ENCODE measurements around the gene TENM3.

The TENM3 gene

DNA sequence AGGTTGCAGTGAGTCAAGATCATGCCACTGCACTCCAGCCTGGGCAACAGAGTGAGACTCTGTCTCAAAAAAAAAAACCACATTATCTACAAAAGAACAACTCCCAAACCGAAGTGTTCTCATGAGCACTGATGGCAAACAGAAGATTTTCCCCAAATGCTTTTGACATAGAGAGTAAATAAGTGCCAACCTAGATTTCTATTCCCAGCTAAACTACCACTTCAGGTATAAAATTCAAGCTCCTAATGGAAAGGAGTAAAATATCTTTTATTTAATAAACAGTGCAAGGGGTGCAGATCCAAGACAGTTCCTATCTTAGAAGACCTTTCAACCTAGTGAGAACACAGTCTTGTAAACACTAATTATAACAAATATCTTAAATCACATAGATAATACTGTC, 170.3 kb downstream of the TENM3 start:
- H3K4me2 ChIP-seq (ENCODE audit: insufficient read depth, low read length) = no peak overlapping the region
- no peaks in the 10 kb centered on the region for H3K4me1 ChIP-seq (ENCODE audit: insufficient read depth, low read length)
- ATAC-seq (ENCODE audit: insufficient read depth, low read depth) (no peak), DNase-seq (no peak)
- H3K27me3 ChIP-seq (ENCODE audit: insufficient read depth, low read length, poor library complexity) = no peaks in the 10 kb centered on the region
- no peak overlapping the region for H2AFZ ChIP-seq (ENCODE audit: low read depth, low read length)
- H3K4me3 ChIP-seq (ENCODE audit: low read depth in 1 of 2, low read length in 2 of 2) = no peak overlapping the region
- H3K79me2 ChIP-seq (ENCODE audit: insufficient read depth, low read length) = no peaks in the 10 kb centered on the region
- no peaks in the 10 kb centered on the region for H4K20me1 ChIP-seq (ENCODE audit: insufficient read depth, low read length)
- peaks cover 5% of the 10 kb centered on the region for H3K9me3 ChIP-seq (ENCODE audit: insufficient read depth, low read length, severe bottlenecking)
- TF ChIP-seq EZH2 (IDR thresholded peaks at IDR 0.05; ENCODE audit: borderline replicate concordance, low read depth, low read length, severe bottlenecking) = no peak
- TF ChIP-seq, protein P1, sequence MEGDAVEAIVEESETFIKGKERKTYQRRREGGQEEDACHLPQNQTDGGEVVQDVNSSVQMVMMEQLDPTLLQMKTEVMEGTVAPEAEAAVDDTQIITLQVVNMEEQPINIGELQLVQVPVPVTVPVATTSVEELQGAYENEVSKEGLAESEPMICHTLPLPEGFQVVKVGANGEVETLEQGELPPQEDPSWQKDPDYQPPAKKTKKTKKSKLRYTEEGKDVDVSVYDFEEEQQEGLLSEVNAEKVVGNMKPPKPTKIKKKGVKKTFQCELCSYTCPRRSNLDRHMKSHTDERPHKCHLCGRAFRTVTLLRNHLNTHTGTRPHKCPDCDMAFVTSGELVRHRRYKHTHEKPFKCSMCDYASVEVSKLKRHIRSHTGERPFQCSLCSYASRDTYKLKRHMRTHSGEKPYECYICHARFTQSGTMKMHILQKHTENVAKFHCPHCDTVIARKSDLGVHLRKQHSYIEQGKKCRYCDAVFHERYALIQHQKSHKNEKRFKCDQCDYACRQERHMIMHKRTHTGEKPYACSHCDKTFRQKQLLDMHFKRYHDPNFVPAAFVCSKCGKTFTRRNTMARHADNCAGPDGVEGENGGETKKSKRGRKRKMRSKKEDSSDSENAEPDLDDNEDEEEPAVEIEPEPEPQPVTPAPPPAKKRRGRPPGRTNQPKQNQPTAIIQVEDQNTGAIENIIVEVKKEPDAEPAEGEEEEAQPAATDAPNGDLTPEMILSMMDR (IDR thresholded peaks at IDR 0.05; ENCODE audit: borderline replicate concordance, extremely low read depth, low read length, poor library complexity, severe bottlenecking) = no peak
- H3K36me3 ChIP-seq (ENCODE audit: insufficient read depth, low read length) = no peaks in the 10 kb centered on the region
- H3K9ac ChIP-seq (ENCODE audit: low read depth, low read length) = no peak overlapping the region
- H3K27ac ChIP-seq (ENCODE audit: low read length) = no peak overlapping the region

DNA sequence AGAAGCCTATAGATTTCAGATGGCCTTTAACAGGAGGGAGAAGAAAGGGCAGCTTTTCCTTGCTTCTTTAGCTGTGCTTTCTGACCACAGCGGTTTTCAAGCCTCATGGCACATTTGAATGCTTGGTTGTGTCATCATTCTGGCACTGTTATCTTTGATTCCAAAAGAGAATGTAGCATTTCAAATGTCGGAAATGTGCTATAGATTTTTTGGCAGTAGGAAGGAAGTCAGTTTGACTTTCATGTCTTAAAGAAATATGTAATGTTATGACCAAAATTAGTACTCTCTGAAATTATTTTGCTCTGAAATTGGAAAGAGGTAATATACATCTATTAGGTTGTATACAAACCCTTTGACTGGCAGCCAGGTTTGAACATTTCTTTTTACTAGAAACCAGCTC, 171.9 kb downstream of the TENM3 start:
- DNase-seq (no peak), ATAC-seq (ENCODE audit: insufficient read depth, low read depth) (no peak)
- Histone ChIP-seq H3K9ac (ENCODE audit: low read depth, low read length) (no peak overlapping the region), H4K20me1 (ENCODE audit: insufficient read depth, low read length) (no peaks in the 10 kb centered on the region), H3K4me3 (ENCODE audit: low read depth in 1 of 2, low read length in 2 of 2) (no peak overlapping the region), H3K27ac (ENCODE audit: low read length) (no peak overlapping the region), H3K4me1 (ENCODE audit: insufficient read depth, low read length) (no peaks in the 10 kb centered on the region), H3K9me3 (ENCODE audit: insufficient read depth, low read length, severe bottlenecking) (peaks cover 5% of the 10 kb centered on the region), H3K27me3 (ENCODE audit: insufficient read depth, low read length, poor library complexity) (no peaks in the 10 kb centered on the region), H3K79me2 (ENCODE audit: insufficient read depth, low read length) (no peaks in the 10 kb centered on the region), H3K36me3 (ENCODE audit: insufficient read depth, low read length) (no peaks in the 10 kb centered on the region), H3K4me2 (ENCODE audit: insufficient read depth, low read length) (no peak overlapping the region), H2AFZ (ENCODE audit: low read depth, low read length) (no peak overlapping the region)
- TF ChIP-seq, protein P1 (IDR thresholded peaks at IDR 0.05; ENCODE audit: borderline replicate concordance, extremely low read depth, low read length, poor library complexity, severe bottlenecking) = no peak
- no peak for TF ChIP-seq EZH2 (IDR thresholded peaks at IDR 0.05; ENCODE audit: borderline replicate concordance, low read depth, low read length, severe bottlenecking)

DNA sequence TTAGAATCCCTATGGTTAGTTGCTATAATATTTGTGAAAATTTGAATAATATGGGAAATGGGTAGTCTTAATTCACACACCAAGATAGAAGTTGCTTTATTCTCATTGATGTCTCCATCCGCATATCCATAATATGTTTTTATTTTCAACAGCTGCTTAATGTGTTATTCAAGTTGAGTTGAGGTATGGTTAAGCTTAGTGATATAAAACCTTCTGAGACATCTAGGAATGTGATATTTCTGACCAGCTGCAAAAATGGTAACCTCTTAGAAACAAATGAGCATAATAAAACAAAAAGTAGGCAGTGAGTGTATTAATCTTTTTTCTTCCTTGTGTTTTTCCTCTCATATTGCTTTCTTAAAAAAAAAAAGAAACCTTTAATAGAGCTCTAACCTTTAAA, 172.9 kb downstream of the TENM3 start:
- no peaks in the 10 kb centered on the region for H3K4me1 ChIP-seq (ENCODE audit: insufficient read depth, low read length)
- no peak overlapping the region for H2AFZ ChIP-seq (ENCODE audit: low read depth, low read length)
- H3K4me3 ChIP-seq (ENCODE audit: low read depth in 1 of 2, low read length in 2 of 2) = no peak overlapping the region
- no peaks in the 10 kb centered on the region for H4K20me1 ChIP-seq (ENCODE audit: insufficient read depth, low read length)
- ATAC-seq (ENCODE audit: insufficient read depth, low read depth) = no peak
- no peak overlapping the region for H3K27ac ChIP-seq (ENCODE audit: low read length)
- H3K79me2 ChIP-seq (ENCODE audit: insufficient read depth, low read length) = no peaks in the 10 kb centered on the region
- H3K27me3 ChIP-seq (ENCODE audit: insufficient read depth, low read length, poor library complexity) = no peaks in the 10 kb centered on the region
- H3K4me2 ChIP-seq (ENCODE audit: insufficient read depth, low read length) = no peak overlapping the region
- H3K36me3 ChIP-seq (ENCODE audit: insufficient read depth, low read length) = no peaks in the 10 kb centered on the region
- DNase-seq = no peak
- peaks cover 5% of the 10 kb centered on the region for H3K9me3 ChIP-seq (ENCODE audit: insufficient read depth, low read length, severe bottlenecking)
- H3K9ac ChIP-seq (ENCODE audit: low read depth, low read length) = no peak overlapping the region
- TF ChIP-seq EZH2 (IDR thresholded peaks at IDR 0.05; ENCODE audit: borderline replicate concordance, low read depth, low read length, severe bottlenecking) = no peak
- TF ChIP-seq, protein P1 (IDR thresholded peaks at IDR 0.05; ENCODE audit: borderline replicate concordance, extremely low read depth, low read length, poor library complexity, severe bottlenecking) = no peak
